GM23338 (cell line): ENCODE results near the gene MYRFL. TPM values are rescaled to one million over a fixed set of nuclear protein-coding genes. Genes with fewer than 3 reads are reported as not detected.

Source experiments
- ATAC-seq: fragments of 200-7000 bp; cut with Tn5 transposase; 3 replicates; pipeline ENCODE4 v1.9.1; 2020
- DNase-seq: peaks from one replicate; pipeline ENCODE4 v3.0.0-alpha.2; 2015; ENCODE audit warnings: low spot score
- H2AFZ ChIP-seq: fragments of 200-600 bp; sonication (generic); 2 replicates; pipeline ENCODE4 v1.8.0; 2016; ENCODE audit warnings: antibody characterized with exemption, mild to moderate bottlenecking, moderate library complexity
- H3F3A ChIP-seq: fragments of 200-600 bp; sonication (generic); replicated peaks from 2 replicates; pipeline ENCODE4 v1.8.0; 2017; ENCODE audit warnings: antibody characterized with exemption, mixed run types, low read depth
- H3K27ac ChIP-seq: fragments of 200-600 bp; sonication (generic); 2 replicates; pipeline ENCODE4 v1.6.1; 2016; ENCODE audit warnings: low read depth
- H3K27me3 ChIP-seq: fragments of 200-600 bp; sonication (generic); 2 replicates; pipeline ENCODE4 v1.8.0; 2016; ENCODE audit warnings: mild to moderate bottlenecking, mixed run types, moderate library complexity; ENCODE audit not compliant: insufficient read depth
- H3K36me3 ChIP-seq: fragments of 200-600 bp; sonication (generic); 2 replicates; pipeline ENCODE4 v1.8.0; 2016; ENCODE audit warnings: mild to moderate bottlenecking; ENCODE audit not compliant: insufficient read depth
- H3K4me1 ChIP-seq: fragments of 200-600 bp; sonication (generic); 2 replicates; pipeline ENCODE4 v1.8.0; 2016; ENCODE audit warnings: mild to moderate bottlenecking, moderate library complexity; ENCODE audit not compliant: insufficient read depth
- H3K4me2 ChIP-seq: fragments of 200-600 bp; sonication (generic); 2 replicates; pipeline ENCODE4 v1.7.1; 2017; ENCODE audit warnings: mixed run types
- H3K4me3 ChIP-seq: fragments of 200-600 bp; sonication (generic); 2 replicates; pipeline ENCODE4 v1.6.1; 2016; ENCODE audit warnings: mixed run types
- H3K79me2 ChIP-seq: fragments of 200-600 bp; sonication (generic); replicated peaks from 2 replicates; pipeline ENCODE4 v1.8.0; 2017; ENCODE audit warnings: mild to moderate bottlenecking; ENCODE audit not compliant: insufficient read depth
- H3K9me2 ChIP-seq: fragments of 200-600 bp; sonication (generic); 2 replicates; pipeline ENCODE4 v1.8.0; 2017; ENCODE audit not compliant: insufficient read depth
- H4K20me1 ChIP-seq: fragments of 200-600 bp; sonication (generic); replicated peaks from 2 replicates; pipeline ENCODE4 v1.8.0; 2017; ENCODE audit warnings: mild to moderate bottlenecking; ENCODE audit not compliant: insufficient read depth
- H3K27ac Mint-ChIP-seq: 2 replicates; pipeline ENCODE4 v1.8.0; 2020; ENCODE audit warnings: inconsistent platforms, mild to moderate bottlenecking, moderate library complexity, mixed read lengths
- H3K27me3 Mint-ChIP-seq: 3 replicates; pipeline ENCODE4 v1.8.0; 2022; ENCODE audit warnings: low read depth, mild to moderate bottlenecking, moderate library complexity, mixed read lengths, inconsistent platforms; ENCODE audit not compliant: insufficient read depth, poor library complexity
- H3K36me3 Mint-ChIP-seq: 3 replicates; pipeline ENCODE4 v1.8.0; 2021; ENCODE audit warnings: low read depth, mild to moderate bottlenecking, inconsistent platforms, moderate library complexity, mixed read lengths
- H3K4me1 Mint-ChIP-seq: 3 replicates; pipeline ENCODE4 v1.8.0; 2020; ENCODE audit warnings: mild to moderate bottlenecking, inconsistent platforms, mixed read lengths
- H3K4me3 Mint-ChIP-seq: 3 replicates; pipeline ENCODE4 v1.8.0; 2021; ENCODE audit warnings: moderate library complexity, mild to moderate bottlenecking, inconsistent platforms, mixed read lengths
- H3K9me3 Mint-ChIP-seq: 3 replicates; pipeline ENCODE4 v1.8.0; 2020; ENCODE audit warnings: moderate library complexity, mild to moderate bottlenecking, inconsistent platforms, mixed read lengths
- CREB1 ChIP-seq: fragments of 250-450 bp; sonication (Bioruptor Pico); IDR thresholded peaks from 2 replicates; pipeline ENCODE4 v1.5.0; 2020; ENCODE audit warnings: low read depth, mild to moderate bottlenecking, moderate library complexity
- CTCF ChIP-seq, 2 experiments: fragments of 200-600 bp in 1 of 2; sonication (generic) in 1 of 2; conservative IDR thresholded peaks; 2 replicates each; pipeline versions ENCODE4 v1.5.1 to v1.6.1; 2016 to 2017; ENCODE audit warnings: antibody characterized with exemption in 2 of 2, low read depth in 2 of 2, mild to moderate bottlenecking in 2 of 2, moderate library complexity in 1 of 2
- ETS1 ChIP-seq: IDR thresholded peaks from 2 replicates; pipeline ENCODE4 v1.6.1; 2016; ENCODE audit warnings: antibody characterized with exemption
- EZH2 ChIP-seq: fragments of 200-600 bp; sonication (generic); IDR thresholded peaks from one replicate; pipeline ENCODE4 v1.8.0; 2017; ENCODE audit warnings: antibody characterized with exemption, mild to moderate bottlenecking, low read depth; ENCODE audit not compliant: unreplicated experiment
- EZH2phosphoT487 ChIP-seq: fragments of 200-600 bp; sonication (generic); IDR thresholded peaks from one replicate; pipeline ENCODE4 v1.8.1; 2018; ENCODE audit warnings: antibody characterized with exemption; ENCODE audit not compliant: unreplicated experiment
- JUNB ChIP-seq: IDR thresholded peaks from one replicate; pipeline ENCODE4 v1.6.1; 2016; ENCODE audit warnings: antibody characterized with exemption; ENCODE audit not compliant: unreplicated experiment
- NANOG ChIP-seq: IDR thresholded peaks from 2 replicates; pipeline ENCODE4 v1.6.1; 2016; ENCODE audit warnings: antibody characterized with exemption, borderline replicate concordance
- POLR2AphosphoS5 ChIP-seq: IDR thresholded peaks from 2 replicates; pipeline ENCODE4 v1.6.1; 2016; ENCODE audit warnings: antibody characterized with exemption, low read depth
- REST ChIP-seq: IDR thresholded peaks from one replicate; pipeline ENCODE4 v1.6.1; 2018; ENCODE audit warnings: antibody characterized with exemption; ENCODE audit not compliant: unreplicated experiment
- STAT1 ChIP-seq: IDR thresholded peaks from one replicate; pipeline ENCODE4 v1.6.1; 2016; ENCODE audit warnings: antibody characterized with exemption; ENCODE audit not compliant: unreplicated experiment
- ZNF114 ChIP-seq: fragments of 250-450 bp; sonication (Bioruptor Pico); IDR thresholded peaks from 2 replicates; pipeline ENCODE4 v1.5.0; 2020; ENCODE audit warnings: mild to moderate bottlenecking, moderate library complexity
- ZNF331 ChIP-seq: fragments of 250-450 bp; sonication (Bioruptor Pico); IDR thresholded peaks from 2 replicates; pipeline ENCODE4 v1.5.0; 2020; ENCODE audit warnings: low read depth, mild to moderate bottlenecking, moderate library complexity
- ZNF462 ChIP-seq: fragments of 250-450 bp; sonication (Bioruptor Pico); IDR thresholded peaks from 2 replicates; pipeline ENCODE4 v1.5.0; 2020; ENCODE audit warnings: mild to moderate bottlenecking, moderate library complexity
- polyA plus RNA-seq: library from polyadenylated mRNA; unstranded; fragments of >200 nt; fragmentation: Nextera tagmentation; extraction: Ambion mirVana; gene quantifications from 2 replicates; pipeline ENCODE4 v1.2.1, GENCODE V29; 2016
- total RNA-seq: library from RNA; depleted of rRNA; stranded (reverse); fragments of >200 nt; shearing (Covaris generic); gene quantifications from 2 replicates; pipeline ENCODE4 v1.2.3, GENCODE V29; 2014

MYRFL gene
- total and polyA plus RNA-seq, 2 experiments from 2014 or later = 2.3 to 2.8 TPM

- Mint-ChIP-seq H3K4me1 (no peaks in the 10 kb centered on the region), H3K9me3 (peaks cover 11% of the 10 kb centered on the region), H3K27me3 (peaks cover 2% of the 10 kb centered on the region), H3K36me3 (peaks cover 17% of the 10 kb centered on the region), H3K4me3 (no peak overlapping the region), H3K27ac (no peak overlapping the region)
- peaks cover under 1% of the 10 kb centered on the region; the same call in 1 of the 2 replicates for H3K36me3 ChIP-seq
- TF ChIP-seq EZH2 (no peak), EZH2phosphoT487 (no peak), ETS1 (no peak), ZNF331 (no peak), REST (no peak), CTCF (conservative IDR thresholded peaks at IDR 0.05; ENCODE audit: low read depth in 2 of 2) (no peak), JUNB (no peak), ZNF114 (CRISPR knock-in tag) (no peak), NANOG (no peak), POLR2AphosphoS5 (no peak), ZNF462 (CRISPR knock-in tag) (no peak), CREB1 (no peak), STAT1 (no peak)
- H3K4me2 ChIP-seq = no peak overlapping the region
- DNase-seq (no peak), ATAC-seq (no peak)
- H3K27ac ChIP-seq = no peak overlapping the region
- no peak overlapping the region for H2AFZ ChIP-seq
- no peaks in the 10 kb centered on the region for H3F3A ChIP-seq
- H3K4me1 ChIP-seq = no peaks in the 10 kb centered on the region
- 0 out of 2 replicates have a peak, but pooled peaks cover under 1% of the 10 kb centered on the region for H3K79me2 ChIP-seq
- H4K20me1 ChIP-seq = no peaks in the 10 kb centered on the region
- no peaks in the 10 kb centered on the region for H3K9me2 ChIP-seq
- no peaks in the 10 kb centered on the region for H3K27me3 ChIP-seq
- no peak overlapping the region for H3K4me3 ChIP-seq
These were observed 8.9 kb upstream of the MYRFL start for GRCh38 chr12:69816082-69816481.
